ENCODE results near the gene HSH2D.
"Not testable (repeated sequence)": the region's sequence is repeated elsewhere in the genome, so short reads cannot be mapped to it uniquely, and the experiment has no call there.

The HSH2D gene

DNA sequence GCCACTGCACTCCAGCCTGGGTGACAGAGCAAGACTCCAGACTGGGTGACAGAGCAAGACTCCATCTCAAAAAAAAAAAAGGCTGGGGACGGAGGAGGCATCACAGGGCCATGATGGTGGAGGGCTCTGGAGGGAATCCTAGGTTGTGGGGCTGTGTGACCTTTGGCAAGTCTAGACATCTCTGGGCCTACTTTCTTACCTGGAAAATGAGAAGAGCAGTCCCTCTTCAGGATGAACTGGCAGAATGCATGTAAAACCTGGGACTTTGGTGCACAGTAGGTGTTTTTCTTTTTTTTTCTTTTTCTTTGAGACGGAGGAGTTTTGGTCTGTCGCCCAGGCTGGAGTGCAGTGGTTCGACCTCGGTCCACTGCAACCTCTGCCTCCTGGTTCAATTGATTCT lies 16.2 kb downstream of the HSH2D start:
- DNase-seq = no peak

DNA sequence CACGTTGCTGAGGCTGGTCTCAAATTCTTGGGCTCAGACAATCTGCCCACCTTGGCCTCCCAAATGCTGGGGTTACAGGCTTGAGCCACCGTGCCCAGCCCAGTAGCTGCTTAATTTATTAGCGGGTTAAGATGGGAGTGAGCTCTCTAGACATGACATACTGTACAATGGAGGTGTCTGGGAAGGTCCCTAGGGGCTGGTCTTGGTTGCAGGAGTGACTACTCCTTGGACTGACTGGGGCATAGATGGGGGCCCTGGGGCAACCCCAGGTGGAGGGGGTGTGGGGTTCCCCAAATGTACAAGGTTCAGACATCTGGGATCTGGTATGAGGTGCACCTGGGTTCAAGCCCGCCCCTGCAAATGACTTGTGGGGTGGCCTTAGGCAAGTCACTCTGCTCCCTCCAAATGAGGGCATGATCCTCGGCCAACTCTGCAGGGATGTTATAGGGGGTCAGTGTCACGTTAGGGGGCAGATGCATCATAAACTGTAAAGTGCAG lies 17.0 kb downstream of the HSH2D start:
- no peak for DNase-seq

DNA sequence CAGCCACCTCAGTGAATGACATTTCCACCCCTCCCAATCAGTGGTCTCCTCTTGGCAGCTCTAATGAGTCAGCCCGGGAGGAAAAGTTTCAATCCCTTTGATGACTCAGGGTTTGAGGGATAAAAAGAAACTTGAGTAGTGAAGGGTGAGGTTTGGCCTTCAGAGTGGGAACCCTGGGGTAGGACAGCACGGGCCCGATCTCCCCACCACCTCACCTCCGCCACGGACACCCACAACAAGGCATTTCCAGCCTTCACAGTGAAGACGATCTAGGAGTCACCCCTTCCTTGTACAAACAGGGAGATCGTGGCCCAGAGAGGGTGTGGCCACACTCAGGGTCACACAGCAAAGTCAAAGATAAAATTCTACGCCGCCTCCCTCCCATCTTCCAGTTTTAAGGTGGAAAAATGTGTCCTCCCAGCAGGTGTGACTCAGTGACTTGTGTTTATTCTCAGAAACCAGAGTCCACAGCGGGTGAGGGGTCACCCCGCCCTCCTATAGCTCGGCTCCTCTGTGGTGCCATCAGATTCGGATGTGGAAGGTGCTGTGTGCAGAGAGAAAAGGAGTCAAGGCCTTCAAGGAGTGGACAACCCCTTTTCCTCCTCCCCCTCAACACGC lies 17.6 kb downstream of the HSH2D start:
- DNase-seq = peak; percentile 80

DNA sequence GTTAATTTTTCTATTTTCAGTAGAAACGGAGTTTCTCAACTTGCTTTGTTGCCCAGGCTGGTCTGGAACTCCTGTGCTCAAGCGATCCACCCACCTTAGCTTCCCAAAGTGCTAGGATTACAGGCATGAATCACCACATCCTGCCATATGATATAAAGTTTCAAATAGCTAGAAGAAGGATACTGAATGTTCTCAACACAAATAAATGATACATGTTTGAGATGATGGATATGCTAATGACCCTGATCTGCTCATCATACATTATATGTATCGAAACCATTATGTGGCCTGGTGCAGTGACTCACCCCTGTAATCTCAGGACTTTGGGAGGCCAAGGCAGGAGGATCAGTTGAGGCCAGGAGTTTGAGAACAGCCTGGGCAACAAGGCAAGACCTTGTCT lies 18.4 kb downstream of the HSH2D start:
- peak; percentile 68 for DNase-seq

DNA sequence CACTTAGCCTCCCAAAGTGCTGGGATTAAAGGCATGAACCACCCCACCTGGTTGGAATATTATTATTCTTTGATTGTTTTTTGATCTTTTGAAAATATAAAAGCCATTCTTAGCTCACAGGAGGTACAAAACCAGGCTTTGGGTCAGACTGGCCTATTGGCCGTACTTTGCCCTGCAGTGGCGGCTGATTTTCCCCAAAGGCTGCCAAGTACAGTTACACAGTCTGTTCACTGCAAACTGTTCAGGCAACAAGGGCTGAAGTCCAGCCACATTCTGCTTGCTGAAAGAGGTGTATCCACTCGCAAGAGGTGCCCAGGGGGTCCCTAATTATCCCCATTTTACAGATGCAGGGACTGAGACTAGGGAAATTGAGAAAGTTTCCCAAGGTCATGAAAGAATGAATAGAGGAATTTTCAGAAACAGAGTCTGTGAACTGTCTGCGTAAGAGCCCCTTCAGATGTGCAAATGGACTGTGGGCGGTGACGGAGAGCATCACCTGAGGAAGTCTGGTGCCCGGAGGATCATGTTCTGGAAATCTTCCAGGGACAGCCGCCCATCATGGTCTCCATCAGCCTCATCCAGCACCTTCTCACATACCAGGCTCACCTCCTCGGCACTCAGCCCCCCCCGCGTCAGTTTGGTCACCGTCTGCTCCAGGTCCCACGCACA lies 20.9 kb downstream of the HSH2D start:
- no peak for DNase-seq

DNA sequence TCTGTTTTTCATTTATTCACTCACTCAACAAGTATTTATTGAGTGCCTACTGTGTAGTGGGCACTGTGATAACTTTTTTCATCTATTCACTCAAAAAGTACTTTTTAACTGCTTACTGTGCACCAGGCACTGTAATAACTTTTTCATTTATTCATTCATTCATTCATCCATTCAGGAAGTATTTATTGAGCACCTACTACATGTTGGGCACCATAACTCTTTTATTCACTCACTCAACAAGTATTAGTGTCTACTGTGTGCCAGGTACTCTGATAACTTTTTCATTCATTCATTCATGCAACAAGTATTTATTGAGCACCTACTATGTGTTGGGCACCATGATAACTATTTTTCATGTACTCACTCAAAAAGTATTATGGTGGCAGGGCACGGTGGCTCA lies 22.9 kb downstream of the HSH2D start:
- DNase-seq = no peak

DNA sequence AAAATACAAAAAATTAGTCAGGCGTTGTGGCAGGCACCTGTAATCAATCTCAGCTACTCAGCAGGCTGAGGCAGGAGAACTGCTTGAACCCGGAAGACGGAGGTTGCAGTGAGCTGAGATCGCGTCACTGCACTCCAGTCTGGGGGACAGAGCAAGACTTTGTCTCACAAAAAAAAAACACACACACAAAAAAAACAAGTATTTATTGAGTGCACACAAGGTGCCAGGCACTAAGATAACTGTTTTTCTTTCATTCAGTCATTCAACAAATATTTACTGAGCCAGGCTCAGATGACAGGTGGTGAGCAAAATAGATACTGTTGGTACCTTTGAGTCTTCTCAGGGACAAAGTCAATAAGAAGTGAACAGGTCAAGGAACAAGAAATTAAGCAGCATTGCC lies 23.6 kb downstream of the HSH2D start:
- no peak for DNase-seq

DNA sequence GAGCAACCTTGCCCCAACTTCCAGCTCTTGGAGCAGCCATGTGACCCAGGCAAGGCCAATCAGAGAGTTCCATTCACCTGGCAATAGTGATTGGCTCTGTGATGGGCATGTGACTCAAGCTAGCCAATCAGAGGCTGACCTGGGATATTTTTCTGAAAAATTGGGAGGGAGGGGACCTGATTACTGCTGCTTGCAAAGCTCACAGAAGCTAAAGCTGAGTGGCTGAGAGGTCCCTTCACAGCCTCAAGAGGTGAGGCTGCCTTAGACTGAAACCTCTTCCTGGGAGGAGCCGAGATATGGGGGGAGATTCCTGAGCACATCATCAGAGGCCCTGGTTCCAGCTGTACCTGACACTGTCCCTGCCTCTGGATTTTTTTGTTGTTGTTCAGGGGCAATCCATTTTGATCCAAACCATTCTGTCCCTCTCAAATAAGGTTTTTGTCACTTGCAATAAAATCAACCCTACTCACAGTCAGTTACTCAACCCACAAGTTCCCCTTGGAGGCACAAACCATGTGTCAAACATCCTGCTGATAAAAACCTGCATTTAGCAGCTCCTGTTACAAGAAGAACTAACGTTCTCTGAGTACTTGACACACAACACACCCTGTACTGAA lies 25.1 kb downstream of the HSH2D start:
- DNase-seq = no peak

DNA sequence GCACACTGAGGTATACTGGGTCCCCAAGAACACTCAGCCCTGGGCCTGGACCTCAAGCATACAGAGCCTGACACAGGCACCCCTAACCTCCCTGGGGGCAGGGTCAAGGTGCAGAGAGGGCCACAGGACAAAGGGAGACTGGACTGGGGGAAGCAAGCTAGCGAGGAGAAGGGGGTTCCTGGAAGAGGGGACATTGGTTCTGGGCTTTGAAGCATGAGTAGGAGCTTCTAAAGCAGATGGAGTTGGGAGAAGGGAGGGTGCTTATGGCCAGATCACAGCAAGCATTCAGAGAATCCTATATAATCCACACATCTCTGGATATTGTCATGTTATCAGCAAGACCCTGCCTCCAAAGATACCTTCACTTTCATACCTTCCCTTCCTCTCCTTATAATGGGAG lies 26.6 kb downstream of the HSH2D start:
- no peak for DNase-seq

DNA sequence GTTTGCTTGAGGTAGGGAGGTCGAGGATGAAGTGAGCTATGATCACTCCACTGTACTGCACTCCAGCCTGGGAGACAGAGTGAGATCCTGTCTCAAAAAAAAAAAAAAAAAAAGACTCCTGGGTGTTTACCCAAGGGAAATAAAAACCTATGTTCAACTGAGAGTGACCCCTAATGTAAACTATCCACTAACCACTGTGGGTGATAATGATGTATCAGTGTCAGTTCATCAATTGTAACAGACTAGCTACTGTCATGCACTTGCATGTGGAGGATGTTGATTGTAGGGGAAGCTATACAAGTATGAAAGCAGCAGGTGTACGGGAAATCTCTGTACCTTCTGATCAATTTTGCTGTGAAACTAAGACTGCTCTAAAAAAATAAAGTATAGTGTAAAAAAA lies 32.5 kb downstream of the HSH2D start:
- DNase-seq = no peak

DNA sequence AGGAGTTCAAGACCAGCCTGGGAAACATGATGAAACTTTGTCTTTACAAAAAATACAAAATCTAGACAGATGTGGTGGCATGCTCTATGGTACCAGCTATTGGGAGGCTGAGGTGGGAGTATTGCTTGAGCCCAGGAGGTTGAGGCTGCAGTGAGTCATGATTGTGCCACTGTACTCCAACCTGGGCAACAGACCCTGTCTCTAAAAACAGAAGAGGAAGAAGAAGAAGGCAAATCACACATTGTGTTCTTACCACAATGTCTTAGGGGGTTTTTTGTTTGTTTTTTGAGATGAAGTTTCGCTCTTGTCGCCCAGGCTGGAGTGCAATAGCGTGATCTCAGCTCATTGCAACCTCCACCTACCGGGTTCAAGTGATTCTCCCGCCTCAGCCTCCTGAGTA lies 35.4 kb downstream of the HSH2D start:
- not testable (repeated sequence) for DNase-seq

DNA sequence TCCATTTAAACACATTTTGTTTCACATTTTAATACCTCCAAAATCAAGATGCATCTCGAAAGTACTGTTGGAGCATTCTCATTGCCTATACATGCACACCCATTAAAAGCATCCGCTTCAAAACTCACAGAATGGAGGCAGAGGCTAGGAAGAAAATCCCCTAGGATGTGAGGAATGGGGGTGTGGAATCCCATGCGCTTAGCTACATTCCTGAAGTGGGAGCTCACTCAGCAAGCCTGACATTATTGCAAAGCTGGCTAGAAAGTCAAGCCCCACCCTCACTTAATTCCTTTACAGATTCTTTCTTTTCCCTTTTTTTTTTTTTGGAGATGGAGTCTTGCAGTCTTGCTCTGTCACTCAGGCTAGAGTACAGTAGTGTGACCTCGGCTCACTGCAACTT lies 37.1 kb downstream of the HSH2D start:
- DNase-seq = peak; percentile 88

DNA sequence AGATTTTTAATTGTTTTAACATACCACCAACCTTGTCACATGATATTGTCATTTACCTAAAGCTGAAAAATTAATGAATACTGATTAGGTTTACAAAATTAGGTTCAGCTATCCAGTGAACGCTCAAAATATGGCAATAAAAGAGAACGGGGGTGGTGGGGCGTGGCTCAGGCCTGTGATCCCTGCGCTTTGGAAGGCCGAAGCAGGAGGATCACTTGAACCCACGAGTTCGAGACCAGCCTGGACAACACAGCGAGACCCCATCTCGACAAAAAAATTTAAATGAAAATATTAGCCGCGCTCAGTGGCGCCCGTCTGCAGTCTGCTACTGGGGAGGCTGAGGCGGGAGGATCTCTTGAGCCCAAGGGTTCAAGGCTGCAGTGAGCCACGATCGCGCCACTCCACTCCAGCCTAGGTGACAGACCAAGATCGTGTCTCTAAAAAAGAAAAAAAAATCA lies 41.2 kb downstream of the HSH2D start:
- no peak for DNase-seq

DNA sequence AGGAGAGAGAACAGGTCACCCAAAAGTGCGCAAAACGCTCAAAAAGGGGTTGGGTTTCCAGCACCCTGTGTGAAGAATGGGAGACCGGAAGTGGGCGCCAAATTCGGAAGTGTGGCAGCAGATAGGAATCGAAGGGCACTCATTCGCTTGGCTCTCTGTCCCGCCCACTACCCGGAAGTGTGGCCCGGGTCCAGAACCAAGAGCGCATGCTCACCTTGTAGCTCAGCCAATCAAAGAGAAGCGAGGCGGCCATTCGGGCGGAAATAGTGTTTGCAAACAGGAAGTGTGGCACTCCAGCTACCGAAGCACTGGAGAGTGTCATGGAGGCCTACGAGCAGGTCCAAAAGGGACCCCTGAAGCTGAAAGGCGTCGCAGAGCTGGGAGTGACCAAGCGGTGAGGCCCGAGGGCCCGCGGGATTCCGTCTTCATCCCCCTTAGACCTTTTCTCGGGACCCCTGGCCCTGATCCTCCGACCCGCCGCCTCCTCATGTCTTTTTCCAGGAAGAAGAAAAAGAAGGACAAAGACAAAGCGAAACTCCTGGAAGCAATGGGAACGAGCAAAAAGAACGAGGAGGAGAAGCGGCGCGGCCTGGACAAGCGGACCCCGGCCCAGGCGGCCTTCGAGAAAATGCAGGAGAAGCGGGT lies 41.8 kb downstream of the HSH2D start, which contains the start of gene FAM32A:
FAM32A (plus strand) TSS at position 288 of the 645 bp plus-strand sequence; CDS start at position 321, 33 bp downstream.
- peak; percentile 100 for DNase-seq

DNA sequence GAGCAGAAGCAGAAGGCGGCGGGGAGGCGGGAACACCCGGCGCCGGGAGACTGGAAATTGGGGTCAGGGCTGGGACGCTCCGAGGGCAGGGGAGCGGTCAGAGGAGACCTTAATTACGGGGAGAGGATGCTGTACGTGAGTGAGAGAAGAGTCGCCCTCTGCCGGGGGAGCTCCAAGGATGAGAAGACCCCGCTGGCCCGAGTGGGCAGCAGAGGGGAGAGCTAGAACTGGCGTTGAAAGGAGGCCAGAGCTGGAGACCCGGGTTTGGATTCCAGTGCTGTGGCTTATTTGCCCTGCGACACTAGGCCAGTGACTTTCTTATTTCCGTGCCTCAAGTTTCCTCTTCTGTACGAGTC lies 42.3 kb downstream of the HSH2D start:
- peak; percentile 55 for DNase-seq

DNA sequence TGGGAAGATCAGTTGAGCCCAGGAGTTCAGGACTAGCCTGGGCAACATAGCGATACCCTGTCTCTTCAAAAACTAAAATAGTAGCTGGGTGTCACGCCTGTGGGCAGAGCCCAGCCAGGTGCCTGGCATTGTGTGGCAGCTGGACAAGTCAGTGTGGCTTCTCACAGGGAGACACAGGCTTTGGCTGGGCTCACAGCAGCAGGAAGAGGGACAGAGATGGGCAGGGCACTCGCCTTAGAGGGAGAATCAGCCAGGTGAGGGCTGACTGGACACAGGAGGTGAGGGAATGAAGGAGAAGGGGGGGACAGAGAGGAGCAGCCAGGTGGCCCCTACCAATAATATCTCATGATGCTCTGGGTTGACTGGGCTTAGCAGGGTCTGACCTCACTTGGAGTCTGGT lies 45.0 kb downstream of the HSH2D start:
- DNase-seq = no peak

DNA sequence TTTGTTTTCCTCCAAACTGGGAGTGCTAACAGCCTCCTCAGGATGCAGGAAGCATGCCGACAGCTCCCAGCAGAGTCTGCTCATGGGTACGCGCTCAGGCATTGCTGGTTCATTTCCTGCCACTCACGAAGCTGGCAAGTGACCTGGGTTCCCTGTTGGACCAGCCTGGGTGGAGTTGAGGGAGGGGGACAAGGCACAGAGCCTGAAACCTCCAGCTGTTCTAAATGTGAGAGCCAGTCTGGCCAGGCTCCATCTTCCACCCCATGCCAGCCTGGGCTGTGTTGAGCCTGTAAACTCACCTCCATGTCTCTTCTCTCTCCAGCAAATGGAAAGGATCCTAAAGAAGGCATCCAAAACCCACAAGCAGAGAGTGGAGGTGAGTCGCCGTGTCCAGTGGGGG lies 46.7 kb downstream of the HSH2D start:
- DNase-seq = no peak

DNA sequence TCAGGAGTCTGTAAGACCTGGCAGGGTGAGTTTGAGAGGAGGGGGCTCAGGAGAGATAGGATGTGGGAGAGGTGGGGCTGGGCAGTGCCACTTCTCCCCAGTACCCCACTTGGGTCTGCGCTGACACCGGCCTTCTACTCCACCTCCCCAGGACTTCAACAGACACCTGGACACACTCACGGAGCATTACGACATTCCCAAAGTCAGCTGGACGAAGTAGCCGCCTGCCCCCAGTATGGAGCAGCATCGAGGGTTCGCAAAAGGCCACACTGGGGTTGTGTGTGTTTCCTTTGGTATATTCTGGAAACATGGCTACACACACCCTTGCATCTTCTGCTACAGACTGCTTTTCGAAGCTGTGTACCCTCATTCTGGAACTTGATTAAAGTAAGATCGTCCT lies 47.3 kb downstream of the HSH2D start:
- DNase-seq = no peak

DNA sequence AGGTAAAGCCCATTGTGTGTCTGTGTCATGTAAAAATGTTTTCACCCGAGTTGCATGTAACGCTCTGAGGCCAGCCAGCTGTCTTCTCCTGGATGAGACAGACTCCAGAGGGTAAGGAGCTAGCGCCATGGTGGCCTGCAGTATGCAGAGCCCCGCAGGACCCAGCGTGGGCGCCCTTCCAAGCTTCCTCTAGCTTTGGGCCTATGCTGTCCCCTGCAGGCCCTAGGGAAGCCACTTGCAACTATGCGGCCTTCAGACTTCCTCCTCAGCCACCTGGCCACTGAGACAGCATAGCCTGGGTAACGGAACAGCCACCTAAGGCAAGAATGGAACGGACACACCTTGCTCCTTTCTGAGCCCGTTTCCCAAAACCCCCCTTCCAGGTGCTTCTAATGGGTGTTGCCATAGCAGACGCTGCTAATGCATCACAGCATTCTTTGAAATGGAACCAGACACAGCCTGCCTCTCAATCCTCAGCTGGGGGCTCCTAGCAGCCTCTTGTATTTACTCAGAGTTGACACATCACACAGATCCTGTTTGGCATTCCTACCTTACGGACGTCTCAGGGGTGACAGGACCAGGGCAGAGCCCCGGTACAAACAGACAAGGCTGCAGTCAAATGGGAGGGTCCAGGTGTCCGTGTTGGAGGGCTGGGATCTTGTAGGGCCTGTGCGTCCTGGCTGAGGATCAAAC lies 47.9 kb downstream of the HSH2D start:
- DNase-seq = no peak

DNA sequence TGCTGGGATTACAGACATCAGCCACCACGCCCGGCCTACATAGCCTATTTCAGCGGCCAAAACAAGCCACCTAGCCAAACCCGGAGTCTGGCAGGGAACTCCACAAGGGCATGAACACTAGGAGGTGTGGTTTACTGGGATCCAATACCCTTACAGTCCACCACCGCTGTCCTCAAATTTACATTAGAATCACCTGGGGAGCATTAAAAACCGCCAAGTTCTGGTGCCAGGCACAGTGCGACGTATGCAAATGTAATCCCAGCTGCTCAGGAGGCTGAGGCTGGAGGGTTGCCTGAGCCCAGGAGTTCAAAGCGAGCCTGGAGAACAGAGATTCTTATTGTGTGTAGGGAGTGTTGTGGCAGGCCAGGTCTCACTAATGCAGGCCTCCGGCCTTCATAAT lies 50.0 kb downstream of the HSH2D start:
- no peak for DNase-seq

DNA sequence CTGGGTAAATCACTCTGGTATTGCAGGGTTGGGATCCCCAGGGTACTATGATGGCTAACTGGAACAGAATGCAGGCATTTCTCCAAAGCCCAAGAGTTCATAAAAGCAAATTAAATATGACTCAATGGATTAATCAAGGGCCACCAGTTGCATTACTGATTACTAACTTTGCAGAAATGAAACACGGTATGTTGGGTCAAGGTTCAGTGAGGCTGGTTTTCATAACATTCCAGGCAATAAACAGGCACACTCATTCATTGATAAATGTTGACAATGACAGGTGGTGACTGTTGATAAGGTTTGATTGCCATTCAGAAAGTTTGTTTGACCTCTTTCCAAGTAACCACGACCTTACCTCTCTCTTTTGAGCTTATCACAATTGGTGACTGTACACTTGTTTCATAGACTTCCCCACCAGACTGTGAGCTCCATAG lies 53.7 kb downstream of the HSH2D start:
- DNase-seq = peak; percentile 89

DNA sequence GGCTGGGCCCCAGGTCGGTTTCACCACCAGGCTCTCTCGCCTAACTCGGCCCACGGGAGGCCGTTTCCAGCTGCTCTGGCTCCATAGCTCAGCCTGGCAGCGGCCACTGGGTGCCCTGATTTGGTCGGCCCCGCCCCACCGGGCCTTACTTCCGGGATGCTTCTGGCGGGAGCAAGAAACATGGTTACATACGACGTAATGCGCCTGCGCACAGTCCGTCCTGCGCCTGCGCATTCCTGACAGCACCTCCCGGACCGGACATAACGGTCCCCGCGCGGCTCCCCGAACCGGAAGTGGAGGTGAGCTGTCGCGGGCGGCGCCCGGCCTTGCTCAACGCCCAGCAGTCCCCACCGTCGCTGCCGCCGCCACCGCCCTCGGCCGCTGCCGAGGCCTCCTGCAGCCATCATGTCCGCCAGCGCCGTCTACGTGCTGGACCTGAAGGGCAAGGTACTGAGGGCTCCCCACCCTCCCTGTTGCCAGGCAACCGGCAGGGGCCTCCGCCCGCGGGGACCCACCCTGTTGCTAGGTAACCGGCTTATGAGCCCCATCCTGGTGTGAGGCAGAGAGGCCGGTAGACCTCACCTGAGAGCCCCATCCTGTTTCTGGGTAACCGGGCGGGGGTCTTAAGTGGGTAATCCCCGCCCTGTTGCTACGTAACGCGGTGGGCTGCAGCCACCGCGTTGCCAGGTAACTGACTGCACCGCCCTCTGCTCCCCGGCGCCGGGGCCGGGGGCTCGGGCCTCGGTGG lies 54.3 kb downstream of the HSH2D start, which contains the start of gene AP1M1:
AP1M1 (plus strand) TSS at position 290 of the 748 bp plus-strand sequence; CDS start at position 406, 116 bp downstream.
- peak; percentile 98 for DNase-seq
